Measurements from ENCODE around the gene PAX7.
"Not testable (repeated sequence)": the region's sequence is repeated elsewhere in the genome, so short reads cannot be mapped to it uniquely, and the experiment has no call there.

Gene PAX7

GRCh38 chr1:18666317-18666920 is 35.8 kb downstream of the PAX7 start:
- no peak for DNase-seq

GRCh38 chr1:18667333-18667732 is 36.7 kb downstream of the PAX7 start:
- no peak for DNase-seq

- DNase-seq: no peak
These were observed 37.4 kb downstream of the PAX7 start for GRCh38 chr1:18668046-18668445.

- DNase-seq: no peak
These were observed 38.2 kb downstream of the PAX7 start for GRCh38 chr1:18668750-18669404.

- DNase-seq: no peak
These were observed 39.6 kb downstream of the PAX7 start for GRCh38 chr1:18670121-18670867.

GRCh38 chr1:18670868-18671225 is 40.2 kb downstream of the PAX7 start:
- no peak for DNase-seq

- DNase-seq: no peak
These were observed 43.3 kb downstream of the PAX7 start for GRCh38 chr1:18673976-18674375.

GRCh38 chr1:18676332-18676781 is 45.7 kb downstream of the PAX7 start:
- DNase-seq: no peak

- DNase-seq: no peak
These were observed 50.8 kb downstream of the PAX7 start for GRCh38 chr1:18681423-18681835.

- DNase-seq: no peak
These were observed 51.7 kb downstream of the PAX7 start for GRCh38 chr1:18682375-18682774.

GRCh38 chr1:18684303-18684702 is 53.7 kb downstream of the PAX7 start:
- no peak for DNase-seq

- no peak for DNase-seq
These were observed 55.9 kb downstream of the PAX7 start for GRCh38 chr1:18686540-18686939.

GRCh38 chr1:18687273-18687672 is 56.6 kb downstream of the PAX7 start:
- no peak for DNase-seq

GRCh38 chr1:18691648-18692047 is 61.0 kb downstream of the PAX7 start:
- DNase-seq: no peak

- DNase-seq: no peak
These were observed 62.8 kb downstream of the PAX7 start for GRCh38 chr1:18693256-18694098.

- not testable (repeated sequence) for DNase-seq
These were observed 63.6 kb downstream of the PAX7 start for GRCh38 chr1:18694289-18694688.

GRCh38 chr1:18697541-18697940 is 66.9 kb downstream of the PAX7 start:
- DNase-seq: no peak

GRCh38 chr1:18700530-18700929 is 69.9 kb downstream of the PAX7 start:
- no peak for DNase-seq

- no peak for DNase-seq
These were observed 70.5 kb downstream of the PAX7 start for GRCh38 chr1:18701183-18701582.

- DNase-seq: no peak
These were observed 72.5 kb downstream of the PAX7 start for GRCh38 chr1:18703041-18703621.

GRCh38 chr1:18705811-18706210 is 75.2 kb downstream of the PAX7 start:
- no peak for DNase-seq

GRCh38 chr1:18707696-18708257 is 77.1 kb downstream of the PAX7 start:
- no peak for DNase-seq

- DNase-seq: no peak
These were observed 79.4 kb downstream of the PAX7 start for GRCh38 chr1:18710002-18710401.
